NCI-H226 (cell line): ENCODE measurements around the gene SLC37A1.

ENCODE experiments used
- DNase-seq: peaks from one replicate; pipeline ENCODE4 v3.0.0-alpha.2; 2015

The SLC37A1 gene

DNA sequence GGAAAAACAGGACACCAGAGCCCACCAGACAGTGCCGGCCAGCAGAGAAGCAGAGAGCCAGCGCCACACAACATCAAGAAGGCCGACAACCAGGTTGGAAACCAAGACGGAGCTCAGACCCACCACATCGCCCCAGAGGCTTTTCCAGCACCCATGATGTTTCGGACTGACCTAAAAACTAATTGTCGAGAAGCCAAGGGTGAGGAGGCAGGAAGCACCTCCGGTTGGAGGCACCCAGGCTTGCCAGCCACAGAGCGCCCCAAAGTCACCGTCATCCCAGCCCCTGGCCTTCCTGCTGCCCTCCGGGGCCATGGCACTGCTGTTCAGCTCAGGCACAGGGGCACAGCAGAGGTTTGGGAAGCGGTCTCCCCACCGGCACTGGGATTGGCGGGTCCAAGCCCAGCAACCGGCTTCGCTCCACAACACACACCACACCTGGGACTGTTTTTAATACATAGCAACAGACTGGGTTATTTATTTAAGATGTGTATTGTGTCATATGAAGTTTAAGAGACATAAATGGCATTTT, 67.2 kb downstream of the SLC37A1 start:
- DNase-seq: no peak

DNA sequence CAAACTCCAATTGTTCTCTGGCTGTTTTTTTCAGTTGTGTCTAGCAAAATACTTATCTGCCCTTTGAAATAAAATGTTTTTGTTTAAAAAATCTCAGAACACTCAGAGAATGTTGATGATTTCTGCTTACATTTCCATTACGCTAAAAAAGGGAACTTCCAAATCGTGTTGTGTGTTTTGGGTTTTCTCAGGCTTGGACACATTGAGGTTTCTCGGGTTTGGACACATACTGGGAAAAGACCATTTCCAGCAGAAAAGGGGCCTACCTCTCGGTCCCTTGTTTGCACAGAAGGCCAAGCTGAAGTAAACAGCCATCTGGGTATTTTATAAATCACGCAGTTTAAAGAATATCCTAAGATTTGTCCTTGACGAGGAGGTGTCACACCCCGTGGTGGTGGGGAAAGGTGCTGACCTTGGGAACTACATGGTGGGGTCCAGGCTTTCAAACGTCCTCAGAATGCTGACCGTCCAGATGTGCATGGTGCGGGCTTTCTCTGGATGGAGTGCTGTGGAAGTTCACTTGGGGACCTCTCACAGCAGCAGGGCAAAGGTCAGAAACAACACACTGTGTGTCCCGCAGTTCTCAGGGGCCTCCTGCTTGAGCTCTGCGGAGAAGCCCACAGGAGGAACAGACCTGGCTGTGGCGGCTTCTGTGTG, 67.8 kb downstream of the SLC37A1 start:
- no peak for DNase-seq

DNA sequence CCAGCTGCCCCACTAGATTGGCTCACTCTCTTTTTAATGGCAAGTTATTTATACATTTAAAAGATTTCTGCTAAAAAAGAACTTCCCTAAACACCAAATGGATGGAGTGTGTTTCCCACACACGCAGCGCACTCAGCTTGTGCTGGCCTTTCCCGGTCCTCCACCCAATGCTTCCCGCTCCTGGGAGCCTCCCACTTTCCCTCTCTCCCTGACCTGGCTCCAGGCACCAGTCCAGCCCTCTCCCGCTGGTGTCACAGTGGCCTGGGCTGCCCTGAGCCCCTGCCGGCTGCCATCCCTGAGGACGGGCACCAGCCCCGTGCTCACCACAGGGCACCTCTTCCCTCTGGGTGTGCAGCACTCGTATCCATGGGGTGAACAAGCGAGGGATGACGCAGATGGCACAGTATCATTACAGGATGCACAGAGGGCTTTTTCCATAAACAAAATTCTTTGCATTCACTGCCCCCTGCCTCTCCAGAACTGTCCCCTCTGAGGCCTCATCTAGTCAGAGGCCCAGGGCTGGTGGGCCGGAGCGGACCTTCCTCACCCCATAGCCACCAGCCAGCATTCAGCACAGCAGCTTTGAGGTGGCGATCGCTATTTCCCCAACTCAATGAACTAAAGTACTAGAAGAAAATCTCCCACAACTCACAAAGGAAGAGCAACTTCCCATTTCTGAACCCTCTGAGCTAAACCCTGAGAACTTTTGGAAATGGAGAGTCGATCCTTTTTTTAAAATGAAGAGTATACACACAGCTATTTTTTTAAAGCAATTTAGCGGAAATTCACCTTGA, 68.5 kb downstream of the SLC37A1 start:
- DNase-seq: no peak

GRCh38 chr21:42582787-42583476, 69.3 kb downstream of the SLC37A1 start:
- no peak for DNase-seq

- DNase-seq: no peak
These were observed 70.0 kb downstream of the SLC37A1 start for GRCh38 chr21:42583477-42584295.

DNA sequence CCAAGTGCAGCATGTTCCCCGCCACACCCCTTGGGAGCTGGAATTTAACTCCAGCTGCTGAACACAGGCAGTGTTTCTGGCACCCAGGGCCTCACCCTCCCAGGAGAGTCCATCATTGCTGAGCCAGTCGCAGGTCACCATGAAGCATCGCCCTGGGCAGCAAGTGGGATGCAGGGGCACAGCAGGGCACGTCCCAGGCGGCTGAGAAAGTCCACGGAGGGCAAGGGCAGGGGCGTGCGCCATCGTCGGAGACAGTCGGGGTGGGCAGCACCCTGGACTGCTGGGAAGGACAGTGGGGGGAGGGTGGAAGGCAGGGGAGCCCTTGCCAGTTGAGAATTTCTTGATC, 70.6 kb downstream of the SLC37A1 start:
- no peak for DNase-seq

- no peak for DNase-seq
These were observed 72.2 kb downstream of the SLC37A1 start for GRCh38 chr21:42585881-42586280.

- DNase-seq: no peak
These were observed 72.8 kb downstream of the SLC37A1 start for GRCh38 chr21:42586406-42586805.

DNA sequence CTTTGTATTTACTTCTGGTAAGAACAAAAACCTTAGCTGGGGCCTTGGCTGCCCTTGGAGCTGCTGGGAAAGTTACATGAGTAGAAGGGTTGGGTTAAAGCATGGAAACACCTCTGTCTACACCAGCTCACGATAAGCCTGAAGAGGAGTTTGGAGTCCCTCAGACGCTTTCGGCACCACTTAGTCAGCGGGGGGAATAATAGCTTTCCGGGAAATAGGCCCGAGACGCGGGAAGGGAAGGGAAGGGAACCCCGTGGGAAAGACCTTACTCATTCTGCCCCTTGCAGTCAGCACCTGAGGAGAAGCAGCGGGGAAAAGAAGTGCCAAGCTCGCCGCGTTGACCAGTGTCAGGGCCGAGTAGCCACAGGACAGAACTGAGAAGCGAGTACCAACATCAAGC, 73.4 kb downstream of the SLC37A1 start:
- no peak for DNase-seq

DNA sequence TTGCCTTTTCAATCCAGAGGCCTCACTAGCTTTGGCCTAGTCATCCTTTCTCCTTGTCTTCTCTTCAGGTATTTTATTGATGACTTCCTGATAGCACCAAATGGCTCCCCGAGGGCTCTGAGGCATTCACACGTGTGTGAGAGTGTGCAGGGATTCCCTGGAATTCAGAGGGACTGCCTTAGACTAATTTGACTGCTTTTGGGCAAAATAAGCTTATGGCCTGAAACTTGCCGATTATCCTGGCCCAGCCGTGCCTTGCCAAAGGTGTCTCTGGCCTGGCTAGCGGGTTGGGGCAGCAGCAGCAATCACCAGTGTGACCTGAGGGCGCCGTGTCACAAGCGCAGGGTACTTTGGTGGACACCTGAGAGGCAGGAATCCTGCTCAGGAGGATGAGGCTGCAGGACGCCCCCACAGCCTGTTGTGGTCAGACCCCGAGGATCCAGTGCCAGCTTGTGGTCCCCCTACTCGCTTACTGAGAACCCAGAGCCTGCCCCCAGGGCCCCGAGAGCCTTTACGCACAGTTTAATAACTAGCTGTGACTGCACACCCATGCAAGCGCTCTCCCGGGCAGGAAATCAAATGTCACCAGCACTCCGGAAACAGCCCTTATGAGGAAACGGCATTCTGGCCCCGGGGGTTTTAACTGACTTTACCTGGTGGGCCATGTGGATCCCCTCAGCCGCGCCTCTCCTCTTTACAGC, 76.9 kb downstream of the SLC37A1 start:
- no peak for DNase-seq

DNA sequence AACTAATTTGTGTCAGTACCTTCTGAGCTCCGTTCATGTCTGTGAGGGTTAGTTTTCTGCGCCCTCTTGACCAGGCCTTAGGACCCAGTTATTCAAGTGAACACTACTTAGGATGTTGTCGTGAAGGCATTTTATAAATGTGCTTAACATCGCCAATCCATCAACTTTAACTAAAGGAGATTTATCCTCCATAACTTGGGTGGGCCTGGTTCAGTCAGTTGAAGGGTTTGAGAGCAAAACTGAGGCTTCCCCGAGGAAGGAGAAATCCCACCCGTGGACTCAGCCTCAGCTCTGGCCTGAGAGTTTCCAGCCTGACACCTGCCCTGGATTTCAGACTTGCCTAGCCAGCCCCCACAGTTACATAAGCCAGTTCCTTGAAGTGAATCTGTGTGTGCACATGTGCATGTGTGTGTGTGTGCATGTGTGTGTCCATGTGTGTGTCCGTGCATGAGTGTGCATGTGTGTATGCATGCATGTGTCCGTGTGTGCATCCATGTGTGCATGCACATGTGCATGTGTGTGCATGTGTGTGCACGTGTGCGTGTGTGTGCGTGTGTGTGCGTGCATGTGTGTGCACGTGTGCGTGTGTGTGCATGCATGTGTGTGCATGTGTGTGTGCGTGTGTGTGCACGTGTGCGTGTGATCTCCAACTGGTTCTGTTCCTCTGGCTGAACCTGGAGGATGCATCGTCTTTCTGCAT, 77.7 kb downstream of the SLC37A1 start:
- DNase-seq: no peak

GRCh38 chr21:42592156-42592820, 78.6 kb downstream of the SLC37A1 start:
- DNase-seq: no peak

DNA sequence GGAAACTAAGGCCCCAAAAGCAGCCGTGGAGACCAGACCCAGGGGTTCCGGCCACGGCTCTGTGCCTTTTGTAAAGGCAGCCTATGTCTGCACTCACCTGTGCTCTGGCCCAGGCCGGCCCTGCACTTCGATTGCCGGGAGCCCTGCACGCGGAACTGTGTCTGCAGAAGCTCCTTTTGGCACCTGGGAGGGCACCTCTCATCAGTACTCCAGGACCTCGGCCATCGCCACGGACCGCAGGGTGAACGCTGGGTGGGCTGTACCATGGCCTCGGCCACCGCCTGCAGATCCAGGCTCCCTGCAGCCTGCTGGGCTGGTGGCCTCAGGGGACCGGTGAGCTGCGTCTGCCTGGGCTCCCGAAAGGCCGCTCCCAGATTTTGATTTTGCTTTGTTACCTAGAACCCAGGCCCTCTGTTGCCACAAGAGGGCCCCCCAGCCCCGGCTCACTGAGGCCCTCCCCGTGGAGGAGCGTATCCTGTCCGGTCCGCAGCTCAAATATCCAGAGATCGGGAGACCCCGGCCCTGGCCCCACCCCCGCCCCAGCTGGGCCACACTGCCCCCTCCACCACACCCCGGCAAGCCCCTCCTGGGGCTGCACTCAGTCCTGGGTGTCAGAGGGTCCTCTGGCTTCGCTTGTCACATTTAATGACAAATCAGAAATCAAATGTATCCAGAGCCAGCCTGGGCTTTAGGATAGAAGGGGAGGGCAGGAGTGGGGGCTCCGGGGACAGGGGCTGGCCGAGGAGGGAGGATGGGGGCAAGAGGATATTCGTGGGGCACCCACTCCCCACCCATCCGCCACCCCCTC, 79.6 kb downstream of the SLC37A1 start:
- DNase-seq: peak; percentile 28

- no peak for DNase-seq
These were observed 81.1 kb downstream of the SLC37A1 start for GRCh38 chr21:42594616-42595282.

- no peak for DNase-seq
These were observed 81.9 kb downstream of the SLC37A1 start for GRCh38 chr21:42595283-42596187.

DNA sequence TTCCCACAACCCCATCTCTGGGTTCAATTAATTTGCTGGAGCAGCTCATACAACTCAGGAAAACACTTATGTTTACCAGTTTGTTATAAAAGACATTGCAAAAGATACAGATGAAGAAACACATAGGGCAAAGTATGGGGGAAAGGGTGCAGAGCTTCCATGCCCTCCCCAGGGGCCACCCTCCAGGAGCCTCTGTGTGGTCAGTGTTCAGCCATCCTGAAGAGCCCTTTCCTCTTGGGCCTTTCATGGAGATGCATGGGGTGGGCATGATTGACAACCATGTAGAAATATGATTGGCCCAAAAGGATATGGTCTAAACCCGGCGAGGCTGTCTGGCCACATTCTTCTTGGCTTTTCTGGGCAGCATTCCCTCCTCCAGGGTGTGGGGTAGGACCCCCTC, 83.0 kb downstream of the SLC37A1 start:
- DNase-seq: no peak

- no peak for DNase-seq
These were observed 84.0 kb downstream of the SLC37A1 start for GRCh38 chr21:42597487-42598158.
